ENCODE results near the gene CCT6A.
"Not testable (repeated sequence)": the region's sequence is repeated elsewhere in the genome, so short reads cannot be mapped to it uniquely, and the experiment has no call there.

CCT6A gene

DNA sequence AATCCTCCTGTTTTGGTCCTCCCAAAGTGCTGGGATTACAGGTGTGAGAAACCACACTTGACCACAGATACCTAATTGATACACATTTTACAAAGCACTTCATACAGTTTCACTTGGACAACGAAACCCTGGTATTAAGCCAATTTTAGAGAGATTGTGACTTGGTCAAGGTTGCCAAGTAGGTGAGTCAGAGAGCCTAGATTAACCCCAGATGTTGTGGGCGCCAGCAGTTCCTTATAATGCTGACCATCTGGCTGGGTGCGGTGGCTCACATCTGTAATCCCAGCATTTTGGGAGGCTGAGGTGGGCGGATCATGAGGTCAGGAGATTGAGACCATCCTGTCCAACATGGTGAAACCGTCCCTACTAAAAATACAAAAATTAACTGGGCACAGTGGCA lies 46.1 kb downstream of the CCT6A start:
- Histone ChIP-seq H3K9me2 (ENCODE audit: low read depth, low read length) (no peaks in the 10 kb centered on the region), H2AFZ (ENCODE audit: low read length) (no peak overlapping the region), H3K9me3 (ENCODE audit: low read length) (no peaks in the 10 kb centered on the region), H4K20me1 (ENCODE audit: insufficient read depth, low read length) (no peaks in the 10 kb centered on the region), H3K27me3 (ENCODE audit: insufficient read depth, low read length) (no peaks in the 10 kb centered on the region), H3K4me2 (ENCODE audit: low read length) (no peak overlapping the region), H3K36me3 (ENCODE audit: insufficient read depth, low read length) (peaks cover 49% of the 10 kb centered on the region), H3K27ac (ENCODE audit: low read depth, low read length, poor library complexity, severe bottlenecking) (no peak overlapping the region), H3F3A (ENCODE audit: insufficient read depth, low read length) (no peaks in the 10 kb centered on the region), H3K4me1 (ENCODE audit: insufficient read depth, low read length, severe bottlenecking) (no peaks in the 10 kb centered on the region), H3K9ac (ENCODE audit: low read length) (no peak overlapping the region), H3K79me2 (ENCODE audit: insufficient read depth, low read length) (no peaks in the 10 kb centered on the region), H3K4me3 (ENCODE audit: low read depth, low read length, poor library complexity, severe bottlenecking) (no peak overlapping the region)
- no peak for TF ChIP-seq EZH2 (IDR thresholded peaks at IDR 0.05; ENCODE audit: borderline replicate concordance, low read length)
- TF ChIP-seq, protein P1, sequence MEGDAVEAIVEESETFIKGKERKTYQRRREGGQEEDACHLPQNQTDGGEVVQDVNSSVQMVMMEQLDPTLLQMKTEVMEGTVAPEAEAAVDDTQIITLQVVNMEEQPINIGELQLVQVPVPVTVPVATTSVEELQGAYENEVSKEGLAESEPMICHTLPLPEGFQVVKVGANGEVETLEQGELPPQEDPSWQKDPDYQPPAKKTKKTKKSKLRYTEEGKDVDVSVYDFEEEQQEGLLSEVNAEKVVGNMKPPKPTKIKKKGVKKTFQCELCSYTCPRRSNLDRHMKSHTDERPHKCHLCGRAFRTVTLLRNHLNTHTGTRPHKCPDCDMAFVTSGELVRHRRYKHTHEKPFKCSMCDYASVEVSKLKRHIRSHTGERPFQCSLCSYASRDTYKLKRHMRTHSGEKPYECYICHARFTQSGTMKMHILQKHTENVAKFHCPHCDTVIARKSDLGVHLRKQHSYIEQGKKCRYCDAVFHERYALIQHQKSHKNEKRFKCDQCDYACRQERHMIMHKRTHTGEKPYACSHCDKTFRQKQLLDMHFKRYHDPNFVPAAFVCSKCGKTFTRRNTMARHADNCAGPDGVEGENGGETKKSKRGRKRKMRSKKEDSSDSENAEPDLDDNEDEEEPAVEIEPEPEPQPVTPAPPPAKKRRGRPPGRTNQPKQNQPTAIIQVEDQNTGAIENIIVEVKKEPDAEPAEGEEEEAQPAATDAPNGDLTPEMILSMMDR (IDR thresholded peaks at IDR 0.05; ENCODE audit: low read length), result no peak

DNA sequence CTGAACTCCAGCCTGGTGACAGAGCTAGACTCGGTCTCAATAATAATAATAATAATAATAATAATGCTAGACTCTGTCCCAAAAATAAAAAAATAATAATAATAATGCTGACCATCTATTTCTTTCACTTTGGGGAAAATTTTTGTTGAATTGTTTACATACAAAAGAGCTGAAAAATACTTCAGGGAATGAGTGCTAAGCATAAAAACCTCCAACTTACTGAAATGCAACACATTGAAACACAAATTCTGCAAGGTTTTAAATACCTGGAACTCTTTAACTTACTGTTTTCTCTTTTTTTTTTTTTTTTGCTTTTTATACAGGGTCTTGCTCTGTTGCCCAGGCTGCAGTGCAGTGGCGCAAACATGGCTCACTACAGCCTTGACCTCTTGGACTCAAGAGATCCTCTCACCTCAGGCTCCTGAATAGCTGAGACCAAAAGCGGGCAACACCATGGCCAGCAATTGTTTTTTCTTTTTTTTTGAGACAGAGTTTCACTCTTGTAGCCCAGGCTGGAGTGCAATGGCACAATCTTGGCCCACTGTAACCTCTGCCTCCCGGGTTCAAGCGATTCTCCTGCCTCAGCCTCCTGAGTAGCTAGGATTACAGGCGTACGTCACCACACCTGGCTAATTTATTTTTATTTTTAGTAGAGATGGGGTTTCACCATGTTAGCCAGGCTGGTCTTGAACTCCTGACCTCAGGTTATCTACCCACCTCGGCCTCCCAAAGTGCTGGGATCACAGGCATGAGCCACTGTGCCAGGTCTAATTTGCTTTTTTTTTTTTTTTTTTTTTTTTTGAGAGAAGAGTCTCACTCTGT lies 46.8 kb downstream of the CCT6A start:
- not testable (repeated sequence) for H2AFZ ChIP-seq (ENCODE audit: low read length); H3F3A ChIP-seq (ENCODE audit: insufficient read depth, low read length); H3K27me3 ChIP-seq (ENCODE audit: insufficient read depth, low read length); H3K79me2 ChIP-seq (ENCODE audit: insufficient read depth, low read length); H3K9me2 ChIP-seq (ENCODE audit: low read depth, low read length); H3K9ac ChIP-seq (ENCODE audit: low read length); H3K4me1 ChIP-seq (ENCODE audit: insufficient read depth, low read length, severe bottlenecking); H3K27ac ChIP-seq (ENCODE audit: low read depth, low read length, poor library complexity, severe bottlenecking); H3K4me3 ChIP-seq (ENCODE audit: low read depth, low read length, poor library complexity, severe bottlenecking); H3K4me2 ChIP-seq (ENCODE audit: low read length); H4K20me1 ChIP-seq (ENCODE audit: insufficient read depth, low read length); H3K9me3 ChIP-seq (ENCODE audit: low read length)
- peaks cover 56% of the 10 kb centered on the region for H3K36me3 ChIP-seq (ENCODE audit: insufficient read depth, low read length)

DNA sequence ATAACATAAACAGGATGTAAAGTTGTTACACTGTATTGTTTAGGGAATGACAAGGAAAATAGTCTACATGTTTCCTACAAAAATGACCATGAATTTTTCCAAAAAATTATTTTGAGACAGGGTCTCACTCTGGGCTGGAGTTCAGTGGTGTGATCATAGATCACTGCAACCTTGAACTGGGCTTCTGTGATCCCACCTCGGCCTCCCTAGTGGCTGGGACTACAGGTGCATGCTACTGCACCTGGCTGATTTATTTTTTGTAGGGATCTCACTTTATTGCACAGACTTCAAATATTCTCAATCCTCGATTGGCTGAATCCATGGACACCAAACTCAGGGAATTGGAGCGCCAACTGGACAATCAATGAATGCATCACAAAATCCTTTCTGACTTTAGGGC lies 48.1 kb downstream of the CCT6A start:
- TF ChIP-seq EZH2 (IDR thresholded peaks at IDR 0.05; ENCODE audit: borderline replicate concordance, low read length), result no peak
- TF ChIP-seq, protein P1 (IDR thresholded peaks at IDR 0.05; ENCODE audit: low read length), result no peak
- no peak overlapping the region for H2AFZ ChIP-seq (ENCODE audit: low read length)
- peaks cover 4% of the 10 kb centered on the region for H3K79me2 ChIP-seq (ENCODE audit: insufficient read depth, low read length)
- H4K20me1 ChIP-seq (ENCODE audit: insufficient read depth, low read length), result no peaks in the 10 kb centered on the region
- H3K4me2 ChIP-seq (ENCODE audit: low read length), result no peak overlapping the region
- H3K27ac ChIP-seq (ENCODE audit: low read depth, low read length, poor library complexity, severe bottlenecking), result no peak overlapping the region
- peaks cover 68% of the 10 kb centered on the region for H3K36me3 ChIP-seq (ENCODE audit: insufficient read depth, low read length)
- H3K9ac ChIP-seq (ENCODE audit: low read length), result no peak overlapping the region
- peaks cover under 1% of the 10 kb centered on the region for H3K4me1 ChIP-seq (ENCODE audit: insufficient read depth, low read length, severe bottlenecking)
- H3F3A ChIP-seq (ENCODE audit: insufficient read depth, low read length), result no peaks in the 10 kb centered on the region
- H3K27me3 ChIP-seq (ENCODE audit: insufficient read depth, low read length), result no peaks in the 10 kb centered on the region
- no peaks in the 10 kb centered on the region for H3K9me2 ChIP-seq (ENCODE audit: low read depth, low read length)
- H3K4me3 ChIP-seq (ENCODE audit: low read depth, low read length, poor library complexity, severe bottlenecking), result no peak overlapping the region
- H3K9me3 ChIP-seq (ENCODE audit: low read length), result no peaks in the 10 kb centered on the region

DNA sequence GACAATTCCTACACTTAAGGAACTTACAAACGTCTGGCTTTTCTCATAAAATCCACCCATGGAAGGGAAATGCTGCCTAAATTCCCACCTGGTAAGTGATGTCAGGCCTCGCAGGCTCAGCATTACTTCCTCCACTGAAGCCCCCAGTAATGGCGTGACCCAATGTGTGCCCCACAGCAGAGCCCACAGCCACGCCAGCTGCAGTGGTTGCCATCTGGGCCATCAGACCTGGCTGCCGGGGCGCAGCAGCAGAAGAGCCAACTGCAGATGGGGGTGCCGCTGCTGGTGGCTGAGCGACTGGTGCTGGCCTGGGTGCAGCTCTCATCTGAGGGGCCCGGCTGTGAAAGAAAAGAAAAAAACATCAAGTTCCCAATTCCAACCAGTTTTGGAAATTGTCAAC lies 52.6 kb downstream of the CCT6A start:
- H3K9ac ChIP-seq (ENCODE audit: low read length); H2AFZ ChIP-seq (ENCODE audit: low read length); H3F3A ChIP-seq (ENCODE audit: insufficient read depth, low read length); H3K4me2 ChIP-seq (ENCODE audit: low read length); H3K9me3 ChIP-seq (ENCODE audit: low read length); H3K4me3 ChIP-seq (ENCODE audit: low read depth, low read length, poor library complexity, severe bottlenecking); H3K27ac ChIP-seq (ENCODE audit: low read depth, low read length, poor library complexity, severe bottlenecking); H3K27me3 ChIP-seq (ENCODE audit: insufficient read depth, low read length); H4K20me1 ChIP-seq (ENCODE audit: insufficient read depth, low read length); H3K9me2 ChIP-seq (ENCODE audit: low read depth, low read length): not testable (repeated sequence)
- Histone ChIP-seq H3K36me3 (ENCODE audit: insufficient read depth, low read length) (peaks cover 66% of the 10 kb centered on the region), H3K4me1 (ENCODE audit: insufficient read depth, low read length, severe bottlenecking) (peaks cover 16% of the 10 kb centered on the region), H3K79me2 (ENCODE audit: insufficient read depth, low read length) (peaks cover 19% of the 10 kb centered on the region)
